H1 (cell line): Measurements from ENCODE around the gene ITPK1. TPM values are rescaled to one million over a fixed set of nuclear protein-coding genes. Genes with fewer than 3 reads are reported as not detected.

Experiments used
- CTCF ChIA-PET: fragments of 300-600 bp; sonication (Branson Sonifier 250); formaldehyde crosslinking; loops from one replicate; lab custom pipeline; 2021; ENCODE audit not compliant: partially characterized antibody; lab: Charles Lee
- POLR2A ChIA-PET: fragments of 300-600 bp; sonication (Branson Sonifier 250); formaldehyde crosslinking; loops from one replicate; lab custom pipeline; 2021; ENCODE audit warnings: inconsistent platforms; ENCODE audit not compliant: partially characterized antibody; lab: Charles Lee
- DNase-seq, 2 experiments: peaks; one replicate each; pipeline versions ENCODE4 v3.0.0 to v3.0.0-alpha.2; 2010 to 2022; ENCODE audit warnings: low spot score in 2 of 2, low read depth in 1 of 2, mixed read lengths in 1 of 2
- FAIRE-seq: peaks from 2 replicates; lab custom pipeline; 2011; peaks lifted over from hg19 to GRCh38; lab: Jason Lieb, UNC
- H2AFZ ChIP-seq: 2 replicates; pipeline ENCODE4 v1.8.1; 2012; ENCODE audit warnings: low read length, inconsistent platforms
- H2AK5ac ChIP-seq: 2 replicates; pipeline ENCODE4 v1.6.1; 2013; ENCODE audit warnings: low read depth, low read length
- H2BK120ac ChIP-seq: replicated peaks from 2 replicates; pipeline ENCODE3; 2013; ENCODE audit warnings: low read depth, low read length, inconsistent platforms
- H2BK12ac ChIP-seq: 2 replicates; pipeline ENCODE4 v1.6.1; 2013; ENCODE audit warnings: low read depth, low read length
- H2BK15ac ChIP-seq: 2 replicates; pipeline ENCODE4 v1.6.1; 2013; ENCODE audit warnings: low read length
- H2BK20ac ChIP-seq: 2 replicates; pipeline ENCODE4 v1.6.1; 2013; ENCODE audit warnings: low read length
- H2BK5ac ChIP-seq: 2 replicates; pipeline ENCODE4 v1.6.1; 2013; ENCODE audit warnings: low read depth, low read length
- H3K14ac ChIP-seq: 2 replicates; pipeline ENCODE4 v1.6.1; 2013; ENCODE audit warnings: inconsistent platforms; ENCODE audit not compliant: insufficient read length
- H3K18ac ChIP-seq: 2 replicates; pipeline ENCODE4 v1.6.1; 2013; ENCODE audit warnings: low read length; ENCODE audit errors: extremely low read depth
- H3K23ac ChIP-seq: 2 replicates; pipeline ENCODE4 v1.6.1; 2013; ENCODE audit warnings: inconsistent platforms; ENCODE audit not compliant: insufficient read length
- H3K23me2 ChIP-seq: 2 replicates; pipeline ENCODE4 v1.6.1; 2013; ENCODE audit warnings: low read depth, low read length
- H3K27ac ChIP-seq: 2 replicates; pipeline ENCODE4 v1.6.1; 2011; ENCODE audit warnings: low read depth, low read length, inconsistent platforms
- H3K27me3 ChIP-seq, 4 experiments: replicated peaks in 1 of 4; 1 replicate in 1 of 4; 2 replicates in 3 of 4; pipeline versions ENCODE4 v1.6.1 to v1.8.1; 2011 to 2013; ENCODE audit warnings: low read length in 3 of 4, mild to moderate bottlenecking in 3 of 4, inconsistent platforms in 2 of 4, mixed read lengths in 2 of 4, moderate library complexity in 1 of 4; ENCODE audit not compliant: control insufficient read depth in 3 of 4, insufficient read depth in 3 of 4; ENCODE audit errors: extremely low read depth in 1 of 4
- H3K36me3 ChIP-seq, 4 experiments: 2 replicates each; pipeline versions ENCODE4 v1.6.1 to v1.8.1; 2011 to 2013; ENCODE audit warnings: mild to moderate bottlenecking in 4 of 4, low read length in 3 of 4, moderate library complexity in 2 of 4, control low read depth in 1 of 4, inconsistent platforms in 1 of 4; ENCODE audit not compliant: insufficient read depth in 4 of 4, control insufficient read depth in 2 of 4
- H3K4ac ChIP-seq: replicated peaks from 2 replicates; pipeline ENCODE3; 2013; ENCODE audit warnings: low read length, low read depth, mixed read lengths, inconsistent platforms; ENCODE audit not compliant: insufficient read length
- H3K4me1 ChIP-seq, 4 experiments: replicated peaks in 1 of 4; 1 replicate in 1 of 4; 2 replicates in 3 of 4; pipeline versions ENCODE4 v1.6.1 to v1.8.1; 2011 to 2013; ENCODE audit warnings: low read length in 3 of 4, inconsistent platforms in 2 of 4, mixed read lengths in 1 of 4; ENCODE audit not compliant: insufficient read depth in 4 of 4, control insufficient read depth in 3 of 4
- H3K4me2 ChIP-seq, 2 experiments: 2 replicates each; pipeline versions ENCODE4 v1.6.1 to v1.8.1; 2011 to 2013; ENCODE audit warnings: low read depth in 2 of 2, low read length in 2 of 2, control low read depth in 1 of 2, inconsistent platforms in 1 of 2, mild to moderate bottlenecking in 1 of 2; ENCODE audit not compliant: insufficient read depth in 1 of 2
- H3K4me3 ChIP-seq, 4 experiments: fragments of 200-600, 300-600 bp in 1 of 4; sonication (generic), shearing (Covaris generic), sonication (Bioruptor Twin) in 1 of 4; 2 replicates each; pipeline versions ENCODE4 v1.5.1 to v1.8.1; 2011 to 2016; ENCODE audit warnings: low read length in 4 of 4, low read depth in 3 of 4, control low read depth in 2 of 4, inconsistent platforms in 2 of 4, mild to moderate bottlenecking in 2 of 4, mixed read lengths in 1 of 4, moderate library complexity in 1 of 4; ENCODE audit not compliant: insufficient read depth in 2 of 4; ENCODE audit errors: extremely low read depth in 1 of 4
- H3K56ac ChIP-seq: replicated peaks from 2 replicates; pipeline ENCODE3; 2013; ENCODE audit warnings: low read depth, mild to moderate bottlenecking, mixed read lengths, low read length, inconsistent platforms; ENCODE audit not compliant: insufficient read length
- H3K79me1 ChIP-seq: 2 replicates; pipeline ENCODE4 v1.6.1; 2013; ENCODE audit warnings: low read depth, low read length, control low read depth
- H3K79me2 ChIP-seq, 2 experiments: 2 replicates each; pipeline versions ENCODE4 v1.6.1 to v1.8.1; 2012 to 2013; ENCODE audit warnings: low read length in 2 of 2, mild to moderate bottlenecking in 2 of 2, inconsistent platforms in 1 of 2; ENCODE audit not compliant: insufficient read depth in 2 of 2, control insufficient read depth in 1 of 2
- H3K9ac ChIP-seq, 4 experiments: replicated peaks in 1 of 4; 1 replicate in 1 of 4; 2 replicates in 3 of 4; pipeline versions ENCODE4 v1.6.1 to v1.8.1; 2011 to 2013; ENCODE audit warnings: low read depth in 3 of 4, low read length in 3 of 4, control low read depth in 2 of 4, mild to moderate bottlenecking in 2 of 4, moderate library complexity in 2 of 4, inconsistent platforms in 1 of 4; ENCODE audit errors: extremely low read depth in 1 of 4
- H3K9me3 ChIP-seq, 2 experiments: 2 replicates each; pipeline versions ENCODE4 v1.6.1 to v1.8.1; 2012 to 2013; ENCODE audit warnings: mild to moderate bottlenecking in 2 of 2, moderate library complexity in 2 of 2, control low read depth in 1 of 2, inconsistent platforms in 1 of 2, low read depth in 1 of 2, low read length in 1 of 2, mixed read lengths in 1 of 2; ENCODE audit not compliant: insufficient read depth in 2 of 2
- H4K20me1 ChIP-seq, 2 experiments: replicated peaks in 1 of 2; 2 replicates each; pipeline versions ENCODE3 to v1.8.1; 2011 to 2013; ENCODE audit warnings: inconsistent platforms in 2 of 2, low read length in 2 of 2, mild to moderate bottlenecking in 1 of 2; ENCODE audit not compliant: insufficient read depth in 2 of 2, control insufficient read depth in 1 of 2
- H4K5ac ChIP-seq: 2 replicates; pipeline ENCODE4 v1.6.1; 2013; ENCODE audit warnings: low read length, low read depth, mixed read lengths, inconsistent platforms; ENCODE audit not compliant: insufficient read length
- H4K8ac ChIP-seq: 2 replicates; pipeline ENCODE4 v1.8.0; 2013; ENCODE audit warnings: mild to moderate bottlenecking, moderate library complexity, low read length, inconsistent platforms; ENCODE audit not compliant: insufficient read depth; ENCODE audit errors: extremely low read depth
- H4K91ac ChIP-seq: replicated peaks from 2 replicates; pipeline ENCODE3; 2013; ENCODE audit warnings: low read length, mixed read lengths, inconsistent platforms; ENCODE audit not compliant: insufficient read length
- ASH2L ChIP-seq: fragments of 200-600, 300-600 bp; sonication (generic); IDR thresholded peaks from one replicate; pipeline ENCODE4 v1.7.1; 2017; ENCODE audit warnings: low read length
- BACH1 ChIP-seq: IDR thresholded peaks from 2 replicates; pipeline ENCODE4 v1.6.1; 2012; ENCODE audit warnings: low read length, improper control_type of control experiment
- CREB1 ChIP-seq: IDR thresholded peaks from 2 replicates; pipeline ENCODE4 v1.6.1; 2012; ENCODE audit warnings: inconsistent platforms
- EZH2 ChIP-seq: fragments of 200-600 bp; sonication (generic); IDR thresholded peaks from 2 replicates; pipeline ENCODE4 v1.7.1; 2012; ENCODE audit warnings: low read depth, mild to moderate bottlenecking, moderate library complexity, low read length, inconsistent platforms; ENCODE audit not compliant: severe bottlenecking
- HDAC2 ChIP-seq, 2 experiments: fragments of 300-600 bp in 1 of 2; sonication (generic) in 1 of 2; IDR thresholded peaks; 2 replicates each; pipeline ENCODE4 v1.6.1; 2011 to 2012; ENCODE audit warnings: low read depth in 2 of 2, low read length in 2 of 2, mild to moderate bottlenecking in 2 of 2, moderate library complexity in 2 of 2, borderline replicate concordance in 1 of 2, inconsistent platforms in 1 of 2
- POLR2AphosphoS5 ChIP-seq: IDR thresholded peaks from 2 replicates; pipeline ENCODE4 v1.6.1; 2011; ENCODE audit warnings: low read depth, low read length
- SAP30 ChIP-seq: fragments of 300-600 bp; sonication (generic); IDR thresholded peaks from 2 replicates; pipeline ENCODE4 v1.7.1; 2012; ENCODE audit warnings: low read length, moderate library complexity, mild to moderate bottlenecking, inconsistent platforms; ENCODE audit not compliant: insufficient read depth, insufficient replicate concordance
- SP1 ChIP-seq: IDR thresholded peaks from 2 replicates; pipeline ENCODE4 v1.6.1; 2011; ENCODE audit warnings: low read depth, low read length
- SRF ChIP-seq: IDR thresholded peaks from 2 replicates; pipeline ENCODE4 v1.6.1; 2011; ENCODE audit warnings: mild to moderate bottlenecking, low read depth, low read length, moderate library complexity
- TBP ChIP-seq: IDR thresholded peaks from 2 replicates; pipeline ENCODE4 v1.6.1; 2011; ENCODE audit warnings: low read depth, low read length, improper control_type of control experiment
- ZNF274 ChIP-seq: IDR thresholded peaks from 2 replicates; pipeline ENCODE4 v1.7.0; 2012; ENCODE audit warnings: low read length, borderline replicate concordance; ENCODE audit errors: extremely low read depth
- WGBS, 2 experiments: shearing (Covaris generic) in 1 of 2; methylation state at CpG; one replicate each; pipeline versions ENCODE4 v1.1.6 to v1.1.7; 2013 to 2015; ENCODE audit warnings: low lambda C conversion rate in 2 of 2, mixed read lengths in 2 of 2, inconsistent platforms in 1 of 2, low coverage in 1 of 2, missing lambda C conversion rate in 1 of 2; ENCODE audit not compliant: insufficient replicate concordance in 2 of 2, insufficient coverage in 1 of 2, insufficient read length in 1 of 2; ENCODE audit errors: extremely low coverage in 1 of 2, missing lambda C conversion rate in 1 of 2; 5-methylcytosine and 5-hydroxymethylcytosine counted together
- polyA plus RNA-seq, 7 experiments: library from polyadenylated mRNA; depleted of rRNA in 3 of 7; stranded (reverse) in 5 of 7; unstranded in 2 of 7; fragments of >200 nt in 5 of 7; fragments of 200-250 nt in 2 of 7; gene quantifications; 1 replicate in 5 of 7; 2 replicates in 1 of 7; 4 replicates in 1 of 7; pipeline versions ENCODE4 v1.2.1 to v1.2.3, GENCODE V29; 2011 to 2013; ENCODE audit warnings: missing spikeins in 2 of 7, mixed read lengths in 2 of 7
- total RNA-seq: library from RNA; stranded (reverse); fragmentation: NEBNext Ultra II Directional; extraction: Animal tissue kit (Norgen Biotek cat#: 25700); gene quantifications from 2 replicates; pipeline ENCODE4 v1.2.1, GENCODE V29; 2021

The ITPK1 gene
- total and polyA plus RNA-seq, 2 of the 8 experiments (the other 6 are each of a cell fraction or from before 2014, with no cell fraction given): 108 to 143 TPM

- H3K27ac ChIP-seq: no peak overlapping the region
- ChIA-PET POLR2A (no interaction called here), CTCF (interaction anchor here (1.2 to 3.3 kb wide), 4 partner anchors 15 to 64 kb away, joined by 3 to 16 read pairs (median 6); no protein-coding TSS in a partner anchor)
- H3K14ac ChIP-seq: no peak overlapping the region
- H3K27me3 ChIP-seq: no peaks in the 10 kb centered on the region
- no peak overlapping the region for H3K9ac ChIP-seq
- no peak overlapping the region for H3K4me3 ChIP-seq
- H3K79me1 ChIP-seq: peaks cover 6% of the 10 kb centered on the region
- H4K20me1 ChIP-seq: peaks cover 3% of the 10 kb centered on the region in 2 experiments
- H3K4ac ChIP-seq: no peak overlapping the region
- no peak overlapping the region for H2AFZ ChIP-seq
- H2BK12ac ChIP-seq: peak overlapping the region; percentile 6; the same call in 1 of the 2 replicates
- DNase-seq: no peak
- H3K18ac ChIP-seq: 0 out of 2 replicates have a peak overlapping the region, but pooled peaks have one; percentile 21
- WGBS, 2 experiments: 85% methylated on average over 4 of the region's 4 CpGs; no CpG with 5 or more reads in 1 of the 2 experiments
- peak overlapping the region; percentile 34; the same call in 1 of the 2 replicates for H2BK20ac ChIP-seq
- H3K9me3 ChIP-seq: no peaks in the 10 kb centered on the region
- no peak overlapping the region for H3K56ac ChIP-seq
- no peak overlapping the region for H2BK120ac ChIP-seq
- H3K36me3 ChIP-seq: no peaks in the 10 kb centered on the region
- no peak for FAIRE-seq
- peak overlapping the region; percentile 27; the same call in 1 of the 2 replicates for H2BK5ac ChIP-seq
- no peak overlapping the region for H3K4me2 ChIP-seq
- H4K8ac ChIP-seq: no peak overlapping the region
- no peak overlapping the region for H4K91ac ChIP-seq
- no peaks in the 10 kb centered on the region for H3K23me2 ChIP-seq
- H3K4me1 ChIP-seq: peaks cover 9 to 59% (median 47%) of the 10 kb centered on the region in 4 experiments
- H3K79me2 ChIP-seq: peaks cover 0 to 64% of the 10 kb centered on the region in 2 experiments; a peak in 2 of 4 replicates
- H3K23ac ChIP-seq: no peak overlapping the region
- TF ChIP-seq BACH1 (no peak), SAP30 (no peak), CREB1 (no peak), EZH2 (no peak), POLR2AphosphoS5 (no peak), TBP (no peak), ASH2L (no peak), SP1 (no peak), SRF (no peak), HDAC2 (IDR thresholded peaks at IDR 0.05; ENCODE audit: borderline replicate concordance in 1 of 2, low read depth in 2 of 2, low read length in 2 of 2) (no peak), ZNF274 (no peak)
- no peak overlapping the region; the same call in 1 of the 2 replicates for H2AK5ac ChIP-seq
- peak overlapping the region; percentile 2; the same call in 1 of the 2 replicates for H2BK15ac ChIP-seq
- H4K5ac ChIP-seq: no peak overlapping the region
Observed at GRCh38 chr14:93049315-93049714, 66.4 kb downstream of the ITPK1 start.
